Astrocyte (in vitro differentiated cells and primary cell): ENCODE results near the gene NR6A1. TPM values are rescaled to one million over a fixed set of nuclear protein-coding genes. Genes with fewer than 3 reads are reported as not detected.

ENCODE experiments used
- DNase-seq: peaks from one replicate; pipeline ENCODE4 v3.0.0-alpha.2; 2010; ENCODE audit warnings: low read depth
- FAIRE-seq: peaks from 2 replicates; lab custom pipeline; 2011; peaks lifted over from hg19 to GRCh38; lab: Jason Lieb, UNC
- H2AFZ ChIP-seq: 2 replicates; pipeline ENCODE4 v1.6.0; 2012; ENCODE audit warnings: low read depth, low read length, inconsistent platforms
- H3K27ac ChIP-seq: 2 replicates; pipeline ENCODE4 v1.5.1; 2011; ENCODE audit warnings: low read depth, low read length, inconsistent platforms
- H3K27me3 ChIP-seq: 2 replicates; pipeline ENCODE4 v1.6.0; 2011; ENCODE audit warnings: low read length, inconsistent platforms; ENCODE audit not compliant: insufficient read depth
- H3K36me3 ChIP-seq: 2 replicates; pipeline ENCODE4 v1.5.1; 2011; ENCODE audit warnings: low read length, inconsistent platforms; ENCODE audit not compliant: insufficient read depth
- H3K4me1 ChIP-seq: 2 replicates; pipeline ENCODE4 v1.5.1; 2011; ENCODE audit warnings: low read length, inconsistent platforms; ENCODE audit not compliant: insufficient read depth
- H3K4me2 ChIP-seq: 2 replicates; pipeline ENCODE4 v1.6.0; 2012; ENCODE audit warnings: low read length, inconsistent platforms
- H3K4me3 ChIP-seq: 2 replicates; pipeline ENCODE4 v1.5.1; 2011; ENCODE audit warnings: low read depth, mild to moderate bottlenecking, low read length, inconsistent platforms; ENCODE audit not compliant: insufficient read depth
- H3K79me2 ChIP-seq: 2 replicates; pipeline ENCODE4 v1.6.0; 2012; ENCODE audit warnings: mild to moderate bottlenecking, low read length, inconsistent platforms; ENCODE audit not compliant: insufficient read depth
- H3K9ac ChIP-seq: 2 replicates; pipeline ENCODE4 v1.6.0; 2012; ENCODE audit warnings: mild to moderate bottlenecking, low read length, inconsistent platforms
- H3K9me3 ChIP-seq: 2 replicates; pipeline ENCODE4 v1.5.1; 2012; ENCODE audit warnings: low read depth, mild to moderate bottlenecking, low read length, inconsistent platforms; ENCODE audit not compliant: insufficient read depth
- H4K20me1 ChIP-seq: 2 replicates; pipeline ENCODE4 v1.6.0; 2012; ENCODE audit warnings: low read length, inconsistent platforms; ENCODE audit not compliant: insufficient read depth
- H3K27ac Mint-ChIP-seq: one replicate; pipeline ENCODE4 v1.8.0; 2021; ENCODE audit warnings: mild to moderate bottlenecking, mixed read lengths; ENCODE audit not compliant: unreplicated experiment
- H3K27me3 Mint-ChIP-seq: one replicate; pipeline ENCODE4 v1.8.0; 2021; ENCODE audit warnings: low read depth, mixed read lengths; ENCODE audit not compliant: unreplicated experiment
- H3K36me3 Mint-ChIP-seq: one replicate; pipeline ENCODE4 v1.8.0; 2021; ENCODE audit warnings: low read depth, mixed read lengths; ENCODE audit not compliant: unreplicated experiment
- H3K4me1 Mint-ChIP-seq: one replicate; pipeline ENCODE4 v1.8.0; 2021; ENCODE audit warnings: low read depth, mixed read lengths; ENCODE audit not compliant: unreplicated experiment
- H3K4me3 Mint-ChIP-seq: one replicate; pipeline ENCODE4 v1.8.0; 2021; ENCODE audit warnings: mild to moderate bottlenecking, moderate library complexity, mixed read lengths; ENCODE audit not compliant: unreplicated experiment
- H3K9me3 Mint-ChIP-seq: one replicate; pipeline ENCODE4 v1.8.0; 2021; ENCODE audit warnings: mild to moderate bottlenecking, mixed read lengths; ENCODE audit not compliant: unreplicated experiment
- CTCF ChIP-seq: IDR thresholded peaks from 2 replicates; pipeline ENCODE4 v1.5.1; 2011; ENCODE audit warnings: low read depth, mild to moderate bottlenecking, inconsistent platforms, low read length, moderate library complexity; ENCODE audit not compliant: insufficient read depth
- EZH2 ChIP-seq: IDR thresholded peaks from 2 replicates; pipeline ENCODE4 v1.6.1; 2012; ENCODE audit warnings: mild to moderate bottlenecking, low read length, inconsistent platforms; ENCODE audit not compliant: insufficient read depth
- total RNA-seq: library from RNA; stranded (reverse); gene quantifications from 2 replicates; pipeline ENCODE4 v1.2.1, GENCODE V29; 2021

Gene NR6A1
- total RNA-seq, 1 donor from 2014 or later, result 20.8 TPM

- H3K9me3 Mint-ChIP-seq, result peaks cover 6% of the 10 kb centered on the region
- DNase-seq (no peak), FAIRE-seq (no peak)
- no peak overlapping the region for H3K4me3 Mint-ChIP-seq
- peaks cover 21% of the 10 kb centered on the region for H3K27me3 ChIP-seq
- no peak overlapping the region for H3K4me2 ChIP-seq
- H3K27me3 Mint-ChIP-seq, result peaks cover 55% of the 10 kb centered on the region
- H4K20me1 ChIP-seq, result no peaks in the 10 kb centered on the region
- no peak overlapping the region for H2AFZ ChIP-seq
- no peak overlapping the region for H3K9ac ChIP-seq
- TF ChIP-seq CTCF (no peak), EZH2 (no peak)
- H3K4me1 Mint-ChIP-seq, result no peaks in the 10 kb centered on the region
- H3K9me3 ChIP-seq, result no peaks in the 10 kb centered on the region
- no peak overlapping the region for H3K4me3 ChIP-seq
- H3K27ac Mint-ChIP-seq, result no peak overlapping the region
- no peak overlapping the region for H3K27ac ChIP-seq
- H3K36me3 ChIP-seq, result no peaks in the 10 kb centered on the region
- H3K4me1 ChIP-seq, result peaks cover 4% of the 10 kb centered on the region
- H3K79me2 ChIP-seq, result no peaks in the 10 kb centered on the region
- H3K36me3 Mint-ChIP-seq, result no peaks in the 10 kb centered on the region
Measured at GRCh38 chr9:124475158-124475867, 295.8 kb downstream of the NR6A1 start.

- H3K9me3 Mint-ChIP-seq, result peaks cover 6% of the 10 kb centered on the region
- H3K27me3 Mint-ChIP-seq, result peaks cover 50% of the 10 kb centered on the region
- H3K27ac Mint-ChIP-seq, result no peak overlapping the region
- no peak overlapping the region for H3K9ac ChIP-seq
- H4K20me1 ChIP-seq, result no peaks in the 10 kb centered on the region
- no peak overlapping the region for H2AFZ ChIP-seq
- no peaks in the 10 kb centered on the region for H3K79me2 ChIP-seq
- TF ChIP-seq EZH2 (no peak), CTCF (no peak)
- H3K4me3 Mint-ChIP-seq, result no peak overlapping the region
- no peaks in the 10 kb centered on the region for H3K36me3 Mint-ChIP-seq
- no peak overlapping the region for H3K4me2 ChIP-seq
- no peak for DNase-seq
- peaks cover 4% of the 10 kb centered on the region for H3K4me1 ChIP-seq
- FAIRE-seq, result no peak
- no peak overlapping the region for H3K4me3 ChIP-seq
- H3K27ac ChIP-seq, result no peak overlapping the region
- H3K36me3 ChIP-seq, result no peaks in the 10 kb centered on the region
- no peaks in the 10 kb centered on the region for H3K4me1 Mint-ChIP-seq
- no peaks in the 10 kb centered on the region for H3K9me3 ChIP-seq
- peaks cover 13% of the 10 kb centered on the region for H3K27me3 ChIP-seq
Measured at GRCh38 chr9:124474151-124474550, 297.0 kb downstream of the NR6A1 start.

- H3K27me3 ChIP-seq, result peaks cover 7% of the 10 kb centered on the region
- H3K27ac Mint-ChIP-seq, result no peak overlapping the region
Measured at GRCh38 chr9:124473310-124473709, 297.8 kb downstream of the NR6A1 start.

More at GRCh38 chr9:124473310-124473709, 297.8 kb downstream of the NR6A1 start:
- Histone ChIP-seq H4K20me1 (no peaks in the 10 kb centered on the region), H3K4me3 (no peak overlapping the region), H3K27ac (no peak overlapping the region), H3K9ac (no peak overlapping the region), H3K36me3 (no peaks in the 10 kb centered on the region), H3K4me1 (peaks cover 4% of the 10 kb centered on the region), H3K79me2 (no peaks in the 10 kb centered on the region), H2AFZ (no peak overlapping the region), H3K4me2 (no peak overlapping the region), H3K9me3 (no peaks in the 10 kb centered on the region)
- TF ChIP-seq CTCF, result no peak
- no peak for TF ChIP-seq EZH2
- FAIRE-seq, result no peak
- DNase-seq, result no peak
- Mint-ChIP-seq H3K27me3 (peaks cover 48% of the 10 kb centered on the region), H3K4me1 (no peaks in the 10 kb centered on the region), H3K4me3 (no peak overlapping the region), H3K9me3 (peaks cover 6% of the 10 kb centered on the region), H3K36me3 (no peaks in the 10 kb centered on the region)
